ENCODE measurements around the gene CISD2.
"Not testable (repeated sequence)": the region's sequence is repeated elsewhere in the genome, so short reads cannot be mapped to it uniquely, and the experiment has no call there.

Gene CISD2

GRCh38 chr4:102868781-102869568 is at the start of gene CISD2:
Gene CISD2, plus strand, starts transcription at chr4:102868992. Its CDS starts 93 bp downstream, at chr4:102869085.
- no peaks in the 10 kb centered on the region for H3K9me3 ChIP-seq (ENCODE audit: control insufficient read depth, insufficient read depth, low read length)
- H3K36me3 ChIP-seq (ENCODE audit: insufficient read depth, low read length), result peaks cover 5% of the 10 kb centered on the region; the same call in 1 of the 2 replicates
- peak within 1 kb of the TSS; percentile 98 for H3K9ac ChIP-seq (ENCODE audit: low read depth, low read length)
- H3K4me1 ChIP-seq (ENCODE audit: insufficient read depth, low read length), result 0 out of 2 replicates have a peak, but pooled peaks cover 5% of the 10 kb centered on the region

- not testable (repeated sequence) for H3K9me3 ChIP-seq (ENCODE audit: control insufficient read depth, insufficient read depth, low read length); H3K36me3 ChIP-seq (ENCODE audit: insufficient read depth, low read length); H3K9ac ChIP-seq (ENCODE audit: low read depth, low read length)
- peaks cover 45% of the 10 kb centered on the region for H3K4me1 ChIP-seq (ENCODE audit: insufficient read depth, low read length)
Observed at GRCh38 chr4:102819100-102819499, 49.7 kb upstream of the CISD2 start.

- Histone ChIP-seq H3K9me3 (ENCODE audit: control insufficient read depth, insufficient read depth, low read length) (no peaks in the 10 kb centered on the region), H3K9ac (ENCODE audit: low read depth, low read length) (no peak overlapping the region), H3K4me1 (ENCODE audit: insufficient read depth, low read length) (peaks cover 49% of the 10 kb centered on the region), H3K36me3 (ENCODE audit: insufficient read depth, low read length) (peaks cover 5% of the 10 kb centered on the region; the same call in 1 of the 2 replicates)
Observed at GRCh38 chr4:102819588-102820365, 49.0 kb upstream of the CISD2 start.

GRCh38 chr4:102823464-102823863 is 45.3 kb upstream of the CISD2 start:
- H3K9me3 ChIP-seq (ENCODE audit: control insufficient read depth, insufficient read depth, low read length), result no peaks in the 10 kb centered on the region
- peaks cover 38% of the 10 kb centered on the region for H3K4me1 ChIP-seq (ENCODE audit: insufficient read depth, low read length)
- no peaks in the 10 kb centered on the region for H3K36me3 ChIP-seq (ENCODE audit: insufficient read depth, low read length)
- no peak overlapping the region for H3K9ac ChIP-seq (ENCODE audit: low read depth, low read length)

GRCh38 chr4:102823897-102824296 is 44.9 kb upstream of the CISD2 start:
- no peaks in the 10 kb centered on the region for H3K36me3 ChIP-seq (ENCODE audit: insufficient read depth, low read length)
- H3K9ac ChIP-seq (ENCODE audit: low read depth, low read length), result no peak overlapping the region
- peaks cover 34% of the 10 kb centered on the region for H3K4me1 ChIP-seq (ENCODE audit: insufficient read depth, low read length)
- no peaks in the 10 kb centered on the region for H3K9me3 ChIP-seq (ENCODE audit: control insufficient read depth, insufficient read depth, low read length)

GRCh38 chr4:102824398-102824797 is 44.4 kb upstream of the CISD2 start:
- peaks cover 32% of the 10 kb centered on the region for H3K4me1 ChIP-seq (ENCODE audit: insufficient read depth, low read length)
- H3K9ac ChIP-seq (ENCODE audit: low read depth, low read length), result peak overlapping the region; percentile 93
- no peaks in the 10 kb centered on the region for H3K36me3 ChIP-seq (ENCODE audit: insufficient read depth, low read length)
- H3K9me3 ChIP-seq (ENCODE audit: control insufficient read depth, insufficient read depth, low read length), result no peaks in the 10 kb centered on the region

- Histone ChIP-seq H3K9me3 (ENCODE audit: control insufficient read depth, insufficient read depth, low read length) (no peaks in the 10 kb centered on the region), H3K36me3 (ENCODE audit: insufficient read depth, low read length) (no peaks in the 10 kb centered on the region), H3K9ac (ENCODE audit: low read depth, low read length) (peak overlapping the region; percentile 93), H3K4me1 (ENCODE audit: insufficient read depth, low read length) (peaks cover 29% of the 10 kb centered on the region)
Observed at GRCh38 chr4:102825261-102826091, 43.3 kb upstream of the CISD2 start.

- no peaks in the 10 kb centered on the region for H3K9me3 ChIP-seq (ENCODE audit: control insufficient read depth, insufficient read depth, low read length)
- peaks cover 29% of the 10 kb centered on the region for H3K4me1 ChIP-seq (ENCODE audit: insufficient read depth, low read length)
- no peaks in the 10 kb centered on the region for H3K36me3 ChIP-seq (ENCODE audit: insufficient read depth, low read length)
- H3K9ac ChIP-seq (ENCODE audit: low read depth, low read length), result peak overlapping the region; percentile 93
Observed at GRCh38 chr4:102826105-102826889, 42.5 kb upstream of the CISD2 start.

- Histone ChIP-seq H3K9ac (ENCODE audit: low read depth, low read length) (peak within 1 kb of the TSS; percentile 93), H3K4me1 (ENCODE audit: insufficient read depth, low read length) (peaks cover 34% of the 10 kb centered on the region), H3K9me3 (ENCODE audit: control insufficient read depth, insufficient read depth, low read length) (no peaks in the 10 kb centered on the region), H3K36me3 (ENCODE audit: insufficient read depth, low read length) (no peaks in the 10 kb centered on the region)
Observed at GRCh38 chr4:102826890-102827673, 41.7 kb upstream of the CISD2 start, which contains the start of gene UBE2D3. Gene UBE2D3, minus strand, starts transcription at chr4:102827551. Its CDS starts 1,043 bp downstream, at chr4:102826508.

GRCh38 chr4:102827674-102828496 is 40.9 kb upstream of the CISD2 start:
- Histone ChIP-seq H3K9me3 (ENCODE audit: control insufficient read depth, insufficient read depth, low read length) (no peaks in the 10 kb centered on the region), H3K9ac (ENCODE audit: low read depth, low read length) (peak overlapping the region; percentile 93), H3K4me1 (ENCODE audit: insufficient read depth, low read length) (peaks cover 35% of the 10 kb centered on the region), H3K36me3 (ENCODE audit: insufficient read depth, low read length) (no peaks in the 10 kb centered on the region)

- no peaks in the 10 kb centered on the region for H3K9me3 ChIP-seq (ENCODE audit: control insufficient read depth, insufficient read depth, low read length)
- no peaks in the 10 kb centered on the region for H3K36me3 ChIP-seq (ENCODE audit: insufficient read depth, low read length)
- peak overlapping the region; percentile 93 for H3K9ac ChIP-seq (ENCODE audit: low read depth, low read length)
- peaks cover 30% of the 10 kb centered on the region for H3K4me1 ChIP-seq (ENCODE audit: insufficient read depth, low read length)
Observed at GRCh38 chr4:102828497-102828808, 40.3 kb upstream of the CISD2 start.

- Histone ChIP-seq H3K36me3 (ENCODE audit: insufficient read depth, low read length) (no peaks in the 10 kb centered on the region), H3K4me1 (ENCODE audit: insufficient read depth, low read length) (peaks cover 21% of the 10 kb centered on the region; the same call in 1 of the 2 replicates), H3K9me3 (ENCODE audit: control insufficient read depth, insufficient read depth, low read length) (no peaks in the 10 kb centered on the region), H3K9ac (ENCODE audit: low read depth, low read length) (peak overlapping the region; percentile 93; the same call in 1 of the 2 replicates)
Observed at GRCh38 chr4:102829803-102830202, 39.0 kb upstream of the CISD2 start.
